ENCODE measurements around the gene APOF. TPM values are rescaled to one million over a fixed set of nuclear protein-coding genes. Genes with fewer than 3 reads are reported as not detected.
A peak's percentile ranks its signal among the peaks of the same experiment; 100 is the strongest.

APOF gene
- total and polyA plus RNA-seq, 9 of the 15 experiments (the other 6 are each of a cell fraction or from before 2014, with no cell fraction given): 0.09 to 0.15 (median 0.12) TPM; not detected in 5

DNA sequence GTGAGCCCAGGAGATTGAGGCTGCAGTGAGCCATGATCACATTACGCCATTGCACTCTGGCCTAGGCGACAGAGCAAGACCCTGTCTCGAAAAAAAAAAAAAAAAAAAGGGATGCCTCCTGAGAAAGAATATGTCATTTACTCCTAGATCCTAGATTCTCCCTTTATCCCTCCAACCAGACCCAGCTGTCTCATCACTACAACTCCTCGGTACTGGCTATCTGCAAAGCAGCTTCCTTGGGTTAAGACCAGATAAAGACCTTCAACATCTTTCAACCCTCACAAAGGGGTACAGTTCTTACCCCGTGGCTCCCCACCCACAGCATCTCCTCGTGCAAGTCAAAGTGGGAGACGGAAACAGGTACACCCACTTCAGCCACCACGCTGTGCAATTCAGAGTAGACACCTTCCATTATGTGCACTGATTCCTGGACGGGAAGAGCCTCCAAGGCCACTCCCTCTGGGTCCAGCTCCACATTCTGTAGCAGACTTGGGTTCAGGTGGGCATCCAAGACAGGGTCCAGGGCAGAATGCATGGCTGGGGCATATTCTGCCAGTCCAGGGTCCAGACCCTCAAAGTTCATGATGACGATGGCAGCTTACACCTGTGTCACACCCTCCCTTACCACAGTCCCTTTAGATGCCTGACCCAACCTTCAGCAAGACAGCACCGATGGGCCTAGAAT lies 30.0 kb downstream of the APOF start (continued):
- TF ChIP-seq UBTF (IDR thresholded peaks at IDR 0.05; ENCODE audit: borderline replicate concordance in 1 of 2, low read depth in 2 of 2, low read length in 2 of 2) (no peak), GATAD2A (IDR thresholded peaks at IDR 0.05) (no peak), KAT2B (IDR thresholded peaks at IDR 0.05; ENCODE audit: low read depth, low read length) (no peak), CBFA2T2 (conservative IDR thresholded peaks at IDR 0.05) (peak; percentile 39; the same call in 1 of the 2 replicates), ZNF436 (CRISPR knock-in tag; IDR thresholded peaks at IDR 0.05) (no peak), BRCA1 (IDR thresholded peaks at IDR 0.05) (no peak), BRCA1 (CRISPR knock-in tag; IDR thresholded peaks at IDR 0.05) (no peak), SFPQ (IDR thresholded peaks at IDR 0.05; ENCODE audit: low read depth, low read length) (no peak), RNF219 (CRISPR knock-in tag; IDR thresholded peaks at IDR 0.05) (no peak), ARHGAP35 (IDR thresholded peaks at IDR 0.05; ENCODE audit: partially characterized antibody) (no peak)

Data from K562 (cell line).